ENCODE measurements around the gene GZMM.

- TF ChIP-seq CTCF (IDR thresholded peaks at IDR 0.05) (no peak), POLR2AphosphoS5 (IDR thresholded peaks at IDR 0.05; ENCODE audit: insufficient read depth in 1 of 2, low read depth in 1 of 2) (no peak), POLR2A (IDR thresholded peaks at IDR 0.05) (no peak)
These were observed 50.5 kb downstream of the GZMM start for GRCh38 chr19:594265-594870.
